ENCODE results near the gene PACS2. TPM values are rescaled to one million over a fixed set of nuclear protein-coding genes. Genes with fewer than 3 reads are reported as not detected.

The PACS2 gene
- total and polyA plus RNA-seq, 4 donors, result 5.1 to 21.9 (median 9.8) TPM

- DNase-seq (ENCODE audit: low spot score), result no peak
Measured at GRCh38 chr14:105348945-105349699, 34.6 kb downstream of the PACS2 start.

GRCh38 chr14:105349992-105350391 is 35.4 kb downstream of the PACS2 start:
- H3K9ac ChIP-seq (ENCODE audit: low read depth in 1 of 2, low read length in 2 of 2), result no peak overlapping the region
- no peak overlapping the region for H3K27ac ChIP-seq (ENCODE audit: low read depth in 1 of 2, low read length in 2 of 2)
- peaks cover 0 to 13% (median 2%) of the 10 kb centered on the region in 4 donors for H3K4me1 ChIP-seq (ENCODE audit: control insufficient read depth in 4 of 4, insufficient read depth in 4 of 4, low read length in 3 of 4)
- DNase-seq (ENCODE audit: low spot score), result no peak
- 92% methylated on average over 11 of the region's 11 CpGs for WGBS
- no peak overlapping the region for H3K4me3 ChIP-seq (ENCODE audit: low read depth in 1 of 3, low read length in 3 of 3)
- no peaks in the 10 kb centered on the region for H3K27me3 ChIP-seq (ENCODE audit: control insufficient read depth in 4 of 4, insufficient read depth in 4 of 4, low read length in 3 of 4)
- peaks cover 0 to 2% (median 0%) of the 10 kb centered on the region in 4 donors for H3K36me3 ChIP-seq (ENCODE audit: control insufficient read depth in 4 of 4, insufficient read depth in 3 of 4, low read depth in 1 of 4, low read length in 3 of 4)
- H3K9me3 ChIP-seq (ENCODE audit: control insufficient read depth in 4 of 4, low read length in 3 of 4), result no peaks in the 10 kb centered on the region
- TF ChIP-seq RXRA (IDR thresholded peaks at IDR 0.05) (no peak), TAF1 (conservative IDR thresholded peaks at IDR 0.05) (no peak), NR2F2 (IDR thresholded peaks at IDR 0.05) (no peak), CTCF (IDR thresholded peaks at IDR 0.05; ENCODE audit: low read depth, low read length, missing input control) (no peak), EGR1 (IDR thresholded peaks at IDR 0.05; ENCODE audit: low read depth in 2 of 2) (no peak), FOXA2 (IDR thresholded peaks at IDR 0.05) (no peak), GABPA (IDR thresholded peaks at IDR 0.05 in 1 of 2, conservative IDR thresholded peaks at IDR 0.05 in 1 of 2) (no peak), SP1 (IDR thresholded peaks at IDR 0.05) (no peak), HNF4G (IDR thresholded peaks at IDR 0.05) (no peak), FOXA1 (IDR thresholded peaks at IDR 0.05) (no peak), HNF4A (conservative IDR thresholded peaks at IDR 0.05) (no peak)

More at GRCh38 chr14:105348945-105349699, 34.6 kb downstream of the PACS2 start:
- H3K4me1 ChIP-seq (ENCODE audit: control insufficient read depth in 4 of 4, insufficient read depth in 4 of 4, low read length in 3 of 4), result peaks cover 0 to 13% (median 2%) of the 10 kb centered on the region in 4 donors
- no peaks in the 10 kb centered on the region for H3K27me3 ChIP-seq (ENCODE audit: control insufficient read depth in 4 of 4, insufficient read depth in 4 of 4, low read length in 3 of 4)
- H3K9me3 ChIP-seq (ENCODE audit: control insufficient read depth in 4 of 4, low read length in 3 of 4), result no peaks in the 10 kb centered on the region
- no peak overlapping the region for H3K9ac ChIP-seq (ENCODE audit: low read depth in 1 of 2, low read length in 2 of 2)
- TF ChIP-seq NR2F2 (IDR thresholded peaks at IDR 0.05), result no peak
- TF ChIP-seq ATF3 (IDR thresholded peaks at IDR 0.05), result no peak
- no peak for TF ChIP-seq ZBTB33 (IDR thresholded peaks at IDR 0.05)
- TF ChIP-seq TAF1 (conservative IDR thresholded peaks at IDR 0.05), result no peak
- TF ChIP-seq HNF4G (IDR thresholded peaks at IDR 0.05), result no peak
- TF ChIP-seq RXRA (IDR thresholded peaks at IDR 0.05), result no peak
- TF ChIP-seq FOXA1 (IDR thresholded peaks at IDR 0.05), result no peak
- no peak for TF ChIP-seq JUND (IDR thresholded peaks at IDR 0.05)
- no peak for TF ChIP-seq FOXA2 (IDR thresholded peaks at IDR 0.05)
- TF ChIP-seq SP1 (IDR thresholded peaks at IDR 0.05), result no peak
- no peak for TF ChIP-seq YY1 (IDR thresholded peaks at IDR 0.05)
- TF ChIP-seq GABPA (IDR thresholded peaks at IDR 0.05 in 1 of 2, conservative IDR thresholded peaks at IDR 0.05 in 1 of 2), result no peak
- TF ChIP-seq HNF4A (conservative IDR thresholded peaks at IDR 0.05), result no peak
- TF ChIP-seq EGR1 (IDR thresholded peaks at IDR 0.05; ENCODE audit: low read depth in 2 of 2), result no peak
- WGBS, result 92% methylated on average over 19 of the region's 19 CpGs
- H3K4me3 ChIP-seq (ENCODE audit: low read depth in 1 of 3, low read length in 3 of 3), result no peak overlapping the region
- H3K27ac ChIP-seq (ENCODE audit: low read depth in 1 of 2, low read length in 2 of 2), result no peak overlapping the region
- peaks cover 0 to 2% (median 0%) of the 10 kb centered on the region in 4 donors for H3K36me3 ChIP-seq (ENCODE audit: control insufficient read depth in 4 of 4, insufficient read depth in 3 of 4, low read depth in 1 of 4, low read length in 3 of 4)
